K562 (cell line): ENCODE measurements around the gene TMED4. TPM values are rescaled to one million over a fixed set of nuclear protein-coding genes. Genes with fewer than 3 reads are reported as not detected.

ENCODE experiments used
- ATAC-seq: fragments of 200-7000 bp; cut with Tn5 transposase; 3 replicates; pipeline ENCODE4 v1.9.1; 2020; ENCODE audit warnings: moderate library complexity
- BruUV-seq: library from RNA; stranded (reverse); fragments of 400-500 nt; replicated peaks from 2 replicates; lab custom pipeline; 2021; lab: Mats Ljungman, UMichigan
- CTCF ChIA-PET: fragments of 300-600 bp; formaldehyde crosslinking; extraction: SDS; loops from one replicate; lab custom pipeline; 2021; ENCODE audit warnings: low intra/inter-chr PET ratio; lab: Yijun Ruan, JAX
- POLR2A ChIA-PET: fragments of 300-600, 350-650 bp; sonication (Branson Sonifier 250); formaldehyde crosslinking; extraction: SDS; loops from one replicate; lab custom pipeline; 2021; ENCODE audit warnings: antibody characterized with exemption, inconsistent platforms; lab: Yijun Ruan, JAX
- DNase-seq, 4 experiments: peaks; one replicate each; pipeline versions ENCODE4 v3.0.0 to v3.0.0-alpha.2; 2011 to 2018; ENCODE audit warnings: low spot score in 3 of 4, mixed read lengths in 3 of 4; ENCODE audit errors: extremely low read depth in 1 of 4
- FAIRE-seq: peaks from 2 replicates; lab custom pipeline; 2011; peaks lifted over from hg19 to GRCh38; lab: Jason Lieb, UNC
- H2AFZ ChIP-seq: 2 replicates; pipeline ENCODE4 v1.6.0; 2011; ENCODE audit warnings: low read depth, low read length, control low read depth, inconsistent platforms
- H3K27ac ChIP-seq: fragments of 200-600 bp; 3 replicates; pipeline ENCODE4 v1.8.0; 2011; ENCODE audit warnings: low read depth, mild to moderate bottlenecking, control low read depth, inconsistent platforms, low read length, moderate library complexity, mixed read lengths; ENCODE audit errors: extremely low read depth
- H3K27me3 ChIP-seq, 2 experiments: fragments of 300-600 bp in 1 of 2; 2 replicates in 1 of 2; 3 replicates in 1 of 2; pipeline versions ENCODE4 v1.6.0 to v1.8.0; 2011; ENCODE audit warnings: inconsistent platforms in 2 of 2, low read length in 2 of 2, mild to moderate bottlenecking in 1 of 2, mixed read lengths in 1 of 2, moderate library complexity in 1 of 2; ENCODE audit not compliant: control insufficient read depth in 2 of 2, insufficient read depth in 2 of 2
- H3K36me3 ChIP-seq: fragments of 300-600 bp; 3 replicates; pipeline ENCODE4 v1.8.0; 2011; ENCODE audit warnings: mild to moderate bottlenecking, low read length, inconsistent platforms; ENCODE audit not compliant: control insufficient read depth, insufficient read depth
- H3K4me1 ChIP-seq, 2 experiments: fragments of 200-600 bp in 1 of 2; replicated peaks in 1 of 2; 2 replicates in 1 of 2; 3 replicates in 1 of 2; pipeline versions ENCODE4 v1.5.1 to v1.8.0; 2011; ENCODE audit warnings: inconsistent platforms in 2 of 2, low read length in 2 of 2, mild to moderate bottlenecking in 1 of 2, mixed read lengths in 1 of 2, moderate library complexity in 1 of 2; ENCODE audit not compliant: control insufficient read depth in 2 of 2, insufficient read depth in 2 of 2
- H3K4me2 ChIP-seq: 2 replicates; pipeline ENCODE4 v1.6.1; 2011; ENCODE audit warnings: low read length, control low read depth, inconsistent platforms, mixed read lengths; ENCODE audit not compliant: insufficient read depth
- H3K4me3 ChIP-seq: fragments of 200-600 bp; sonication (generic), shearing (Covaris generic); 2 replicates; pipeline ENCODE4 v1.5.1; 2016; ENCODE audit warnings: control low read depth, inconsistent platforms
- H3K79me2 ChIP-seq: fragments of 200-600 bp; 3 replicates; pipeline ENCODE4 v1.8.0; 2011; ENCODE audit warnings: low read length, inconsistent platforms; ENCODE audit not compliant: control insufficient read depth, insufficient read depth
- H3K9ac ChIP-seq, 2 experiments: 2 replicates each; pipeline versions ENCODE4 v1.6.0 to v1.6.1; 2011; ENCODE audit warnings: low read depth in 2 of 2, low read length in 2 of 2, control low read depth in 1 of 2, inconsistent platforms in 1 of 2, mild to moderate bottlenecking in 1 of 2, mixed read lengths in 1 of 2; ENCODE audit not compliant: insufficient read depth in 1 of 2
- H3K9me1 ChIP-seq: one replicate; pipeline ENCODE4 v1.6.0; 2011; ENCODE audit warnings: inconsistent platforms, mild to moderate bottlenecking, low read length, moderate library complexity; ENCODE audit not compliant: control insufficient read depth, insufficient read depth
- H3K9me3 ChIP-seq: replicated peaks from 2 replicates; pipeline ENCODE4 v1.5.1; 2011; ENCODE audit warnings: low read depth, low read length, inconsistent platforms; ENCODE audit not compliant: control insufficient read depth, insufficient read depth
- H4K20me1 ChIP-seq: replicated peaks from 2 replicates; pipeline ENCODE4 v1.6.1; 2011; ENCODE audit warnings: low read length, inconsistent platforms, mixed read lengths; ENCODE audit not compliant: control insufficient read depth, insufficient read depth
- HCFC1 ChIP-seq: IDR thresholded peaks from 2 replicates; pipeline ENCODE4 v1.6.1; 2012; ENCODE audit warnings: low read depth, low read length, improper control_type of control experiment
- KDM1A ChIP-seq, 2 experiments: fragments of 450-650 bp; IDR thresholded peaks; 2 replicates each; pipeline ENCODE4 v1.6.1; 2016; ENCODE audit warnings: mild to moderate bottlenecking in 2 of 2
- MCM2 ChIP-seq: fragments of 450-650 bp; IDR thresholded peaks from 2 replicates; pipeline ENCODE4 v1.6.1; 2017; ENCODE audit warnings: low read depth, mild to moderate bottlenecking
- PATZ1 ChIP-seq: fragments of 250-450 bp; sonication (Bioruptor Pico); IDR thresholded peaks from 2 replicates; pipeline ENCODE4 v1.5.0; 2020; ENCODE audit warnings: mild to moderate bottlenecking, borderline replicate concordance
- PHB2 ChIP-seq: fragments of 450-650 bp; IDR thresholded peaks from 2 replicates; pipeline ENCODE4 v1.6.1; 2017; ENCODE audit warnings: low read depth
- PURB ChIP-seq: sonication (generic); formaldehyde crosslinking; IDR thresholded peaks from 2 replicates; pipeline ENCODE4 v1.9.0; 2021; ENCODE audit warnings: low read depth, mild to moderate bottlenecking, missing genetic modification reagents
- RCOR1 ChIP-seq, 2 experiments: IDR thresholded peaks; 2 replicates each; pipeline ENCODE4 v1.6.1; 2012; ENCODE audit warnings: low read depth in 2 of 2, low read length in 2 of 2, borderline replicate concordance in 1 of 2, improper control_type of control experiment in 1 of 2
- SMARCA5 ChIP-seq: fragments of 450-650 bp; IDR thresholded peaks from 2 replicates; pipeline ENCODE4 v1.6.1; 2016
- SRSF1 ChIP-seq: fragments of 200-400 bp; formaldehyde crosslinking; IDR thresholded peaks from 2 replicates; pipeline ENCODE4 v1.6.1; 2017; ENCODE audit warnings: mild to moderate bottlenecking, low read depth, low read length, moderate library complexity
- TEAD1 ChIP-seq, 2 experiments: fragments of 450-650 bp in 1 of 2; sonication (generic) in 1 of 2; formaldehyde crosslinking; IDR thresholded peaks; 2 replicates each; pipeline versions ENCODE4 v1.4.0 to v1.8.0; 2020 to 2022; ENCODE audit warnings: mild to moderate bottlenecking in 2 of 2, missing genetic modification reagents in 1 of 2
- U2AF2 ChIP-seq: fragments of 200-400 bp; formaldehyde crosslinking; optimal IDR thresholded peaks from 2 replicates; pipeline ENCODE3; 2017; ENCODE audit warnings: low read depth, mild to moderate bottlenecking, low read length
- ZBTB5 ChIP-seq: fragments of 450-650 bp; IDR thresholded peaks from 2 replicates; pipeline ENCODE4 v1.6.1; 2017; ENCODE audit warnings: antibody characterized with exemption
- ZC3H11A ChIP-seq: IDR thresholded peaks from 2 replicates; pipeline ENCODE4 v1.6.1; 2012; ENCODE audit warnings: low read depth, low read length, improper control_type of control experiment
- ZKSCAN1 ChIP-seq: fragments of 150-350 bp; IDR thresholded peaks from 2 replicates; pipeline ENCODE4 v1.6.1; 2016; ENCODE audit warnings: low read depth, low read length
- WGBS: fragments of 100-300 bp; shearing (Covaris generic); methylation state at CpG from one replicate; pipeline ENCODE4 v1.1.6; 2016; ENCODE audit warnings: low coverage, mixed read lengths; ENCODE audit not compliant: insufficient coverage; ENCODE audit errors: missing lambda C conversion rate; 5-methylcytosine and 5-hydroxymethylcytosine counted together
- in situ Hi-C: fragments of 300-500 bp; cut with MboI; formaldehyde crosslinking; loops from 4 replicates; pipeline ENCODE4 v1.15.0; 2018; ENCODE audit warnings: inconsistent platforms, mixed read lengths
- intact Hi-C: fragments of 100-400 bp; cut with micrococcal nuclease; formaldehyde crosslinking; loops from 2 replicates; pipeline ENCODE4 v1.14.2; 2022
- polyA plus RNA-seq, 8 experiments: library from polyadenylated mRNA; depleted of rRNA in 4 of 8; stranded (reverse) in 5 of 8; unstranded in 3 of 8; fragments of >200 nt; fragmentation: Nextera tagmentation in 2 of 8; fragmentation: Illumina TruSeq in 1 of 8; extraction: Ambion mirVana in 2 of 8; extraction: Trizol in 1 of 8; gene quantifications; 2 replicates each; pipeline versions ENCODE4 v1.2.1 to v1.2.3, GENCODE V29; 2011 to 2014; ENCODE audit warnings: inconsistent platforms in 1 of 8, missing spikeins in 1 of 8
- total RNA-seq, 7 experiments: library from RNA; depleted of rRNA in 6 of 7; stranded (reverse); fragments of >200 nt in 6 of 7; fragmentation: Illumina TruSeq in 2 of 7; extraction: Trizol in 2 of 7; gene quantifications; 2 replicates each; pipeline versions ENCODE4 v1.2.1 to v1.2.3, GENCODE V29; 2011 to 2021; ENCODE audit warnings: low replicate concordance in 1 of 7

The TMED4 gene
- total and polyA plus RNA-seq, 9 of the 15 experiments (the other 6 are each of a cell fraction or from before 2014, with no cell fraction given), result 20.3 to 64.0 (median 42.1) TPM

GRCh38 chr7:44537442-44537841 lies 44.6 kb downstream of the TMED4 start (continued):
- TF ChIP-seq SRSF1 (no peak), PHB2 (no peak), ZC3H11A (no peak), U2AF2 (no peak), SMARCA5 (no peak), ZKSCAN1 (no peak), RCOR1 (IDR thresholded peaks at IDR 0.05; ENCODE audit: borderline replicate concordance in 1 of 2, low read depth in 2 of 2, low read length in 2 of 2) (peak in 1 of 2 experiments; percentile 53; a peak in 1 of 4 replicates), KDM1A (IDR thresholded peaks at IDR 0.05) (peak; percentile 38 to 74; a peak in 3 of 4 replicates), HCFC1 (no peak), PATZ1 (CRISPR knock-in tag) (no peak)

DNA sequence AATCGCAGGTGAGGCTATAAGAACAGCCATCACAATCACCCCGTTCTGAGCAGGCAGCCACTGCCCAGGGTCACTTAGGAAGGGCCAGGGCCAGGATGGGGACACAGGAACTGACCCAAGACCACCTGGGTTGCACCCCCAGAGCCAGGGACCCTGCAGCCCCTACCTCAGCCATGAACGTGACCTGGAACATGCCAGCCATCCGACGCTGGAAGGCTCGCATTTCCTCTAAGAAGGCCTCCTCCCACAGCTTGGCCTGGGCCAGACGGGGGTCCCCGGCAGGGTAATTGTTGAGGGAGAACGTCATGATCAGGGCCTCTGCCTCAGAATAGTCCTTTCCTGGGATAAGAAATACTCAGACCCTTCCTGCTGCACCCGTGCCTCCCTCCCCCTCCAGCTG lies 45.9 kb downstream of the TMED4 start:
- Histone ChIP-seq H3K4me3 (no peak overlapping the region), H3K4me1 (peaks cover 0 to 50% of the 10 kb centered on the region in 2 experiments; a peak in 2 of 5 replicates)
- POLR2A ChIA-PET, result interaction anchor here (0.6 to 0.7 kb wide), 3 partner anchors 13 to 69 kb away, joined by 3 read pairs; no protein-coding TSS in a partner anchor
- TF ChIP-seq TEAD1 (CRISPR knock-in tag; IDR thresholded peaks at IDR 0.05) (no peak), ZBTB5 (no peak), PURB (CRISPR knock-in tag) (no peak), MCM2 (no peak)

More for the DNA sequence above, 45.9 kb downstream of the TMED4 start:
- Histone ChIP-seq H3K27me3 (no peaks in the 10 kb centered on the region), H3K9ac (peak overlapping the region in 1 of 2 experiments; percentile 65; a peak in 2 of 4 replicates), H4K20me1 (no peaks in the 10 kb centered on the region), H3K4me2 (no peak overlapping the region), H3K9me1 (no peaks in the 10 kb centered on the region), H2AFZ (no peak overlapping the region), H3K79me2 (no peaks in the 10 kb centered on the region), H3K9me3 (no peaks in the 10 kb centered on the region), H3K27ac (no peak overlapping the region), H3K36me3 (no peaks in the 10 kb centered on the region)
- BruUV-seq, result no TSS peak
- FAIRE-seq (no peak), DNase-seq (peak in 1 of 4 experiments; percentile 3), ATAC-seq (no peak)
- WGBS, result 46% methylated on average over 9 of the region's 10 CpGs
- in situ Hi-C loops (no loop called here), intact Hi-C loops (no loop called here)
- CTCF ChIA-PET, result no interaction called here
